ENCODE results near the gene ALDOC. TPM values are rescaled to one million over a fixed set of nuclear protein-coding genes. Genes with fewer than 3 reads are reported as not detected.

Gene ALDOC
- polyA plus RNA-seq, 10 donors = 0.92 to 5.1 (median 1.9) TPM

DNA sequence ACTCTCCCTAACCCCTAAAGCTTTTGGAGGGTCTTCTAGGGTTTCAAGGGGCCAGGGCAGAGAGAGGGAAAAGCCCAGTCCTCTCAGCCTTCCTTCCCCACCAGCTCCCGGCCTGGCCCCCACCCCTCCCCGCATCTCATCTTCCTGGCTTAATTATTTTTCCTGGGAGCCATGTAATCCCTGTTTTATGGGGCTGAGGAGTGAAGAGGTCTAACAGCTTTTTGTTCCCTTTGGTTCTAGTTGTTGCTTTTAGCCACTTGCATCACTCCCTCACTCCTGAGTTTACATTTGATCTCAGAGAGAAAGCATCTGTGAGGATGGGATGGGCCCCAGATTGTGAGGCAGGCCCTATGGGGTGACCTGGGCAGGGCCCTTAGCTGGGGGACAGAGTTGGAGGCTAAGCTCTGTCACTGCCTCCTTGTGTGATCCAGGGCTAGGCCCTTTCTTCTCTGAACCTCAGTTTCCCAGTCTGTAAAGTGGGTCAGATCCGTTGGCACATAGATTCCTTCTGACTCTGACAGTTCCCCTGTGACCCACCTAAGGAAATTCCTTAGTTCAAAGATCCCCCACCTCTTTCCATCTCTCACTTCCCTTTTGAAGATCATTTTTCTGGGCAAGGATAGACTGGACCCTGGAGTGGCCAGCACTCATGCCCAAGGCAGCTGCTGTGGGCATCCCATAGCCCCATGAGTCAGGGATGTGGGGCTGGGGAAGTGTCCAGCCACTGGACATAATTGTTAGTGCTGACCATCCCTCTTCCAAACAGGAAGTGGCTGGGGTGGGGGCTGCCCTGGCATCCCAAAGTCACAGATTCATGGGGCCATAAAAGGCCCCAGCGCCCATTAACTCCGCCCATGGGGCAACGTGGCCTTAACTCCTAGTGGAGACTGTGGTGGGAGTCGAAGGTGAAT is 44.4 kb downstream of the ALDOC start:
- no peak for DNase-seq

DNA sequence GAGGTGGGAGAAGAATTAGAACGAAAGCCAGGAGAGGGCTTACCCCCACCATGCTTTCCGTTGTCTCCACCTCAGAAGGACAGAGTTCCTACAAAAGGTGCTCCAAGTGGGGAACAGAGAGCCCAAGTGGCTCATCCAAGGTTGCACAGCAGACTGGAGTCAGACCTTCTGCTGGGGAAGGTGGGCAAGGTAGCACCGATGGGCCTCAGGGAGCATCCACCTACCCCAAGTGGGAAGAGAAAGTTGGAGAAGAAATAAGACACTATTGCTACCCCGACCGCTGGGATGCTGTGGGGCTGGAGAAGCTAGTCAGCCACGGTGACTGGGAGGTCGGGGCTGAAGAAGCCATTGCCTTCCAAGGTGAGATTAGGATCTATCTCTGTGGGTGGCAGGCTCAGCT is 45.8 kb downstream of the ALDOC start:
- no peak for DNase-seq

DNA sequence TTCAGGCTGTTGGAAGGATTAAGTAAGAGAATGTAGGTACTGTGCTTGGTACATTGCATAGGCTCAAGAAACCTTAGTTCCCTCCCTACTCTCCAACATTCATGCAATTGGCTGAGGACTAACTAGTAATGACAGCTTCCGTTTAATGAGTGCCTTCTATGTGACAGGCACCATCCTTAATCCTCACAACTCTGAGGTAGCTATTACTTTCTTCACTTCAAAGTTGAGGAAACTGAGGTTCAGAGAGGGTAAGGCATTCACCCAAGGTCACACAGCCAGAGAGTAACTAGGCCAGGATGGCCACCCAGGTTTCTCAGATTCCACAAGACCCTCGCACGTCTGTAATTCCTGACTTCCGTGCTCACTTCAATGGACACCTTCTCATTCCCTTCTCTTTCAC is 46.4 kb downstream of the ALDOC start:
- no peak for DNase-seq

DNA sequence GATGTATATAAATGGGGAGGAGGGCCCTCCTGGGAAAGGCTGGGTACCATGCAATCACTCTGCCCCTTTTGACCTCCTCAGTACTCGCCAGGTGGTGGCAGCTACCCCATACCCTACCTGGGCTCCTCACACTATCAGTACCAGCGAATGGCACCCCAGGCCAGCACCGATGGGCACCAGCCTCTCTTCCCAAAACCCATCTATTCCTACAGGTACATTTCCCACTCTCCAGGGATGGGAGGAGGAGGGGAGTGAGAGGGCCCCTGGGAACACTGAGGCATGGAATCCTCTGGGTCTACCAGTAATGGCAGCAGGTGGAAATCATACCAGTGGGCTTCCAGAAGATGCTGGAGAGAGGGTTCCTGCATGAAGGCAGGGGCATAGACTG is 47.7 kb downstream of the ALDOC start:
- DNase-seq = no peak

DNA sequence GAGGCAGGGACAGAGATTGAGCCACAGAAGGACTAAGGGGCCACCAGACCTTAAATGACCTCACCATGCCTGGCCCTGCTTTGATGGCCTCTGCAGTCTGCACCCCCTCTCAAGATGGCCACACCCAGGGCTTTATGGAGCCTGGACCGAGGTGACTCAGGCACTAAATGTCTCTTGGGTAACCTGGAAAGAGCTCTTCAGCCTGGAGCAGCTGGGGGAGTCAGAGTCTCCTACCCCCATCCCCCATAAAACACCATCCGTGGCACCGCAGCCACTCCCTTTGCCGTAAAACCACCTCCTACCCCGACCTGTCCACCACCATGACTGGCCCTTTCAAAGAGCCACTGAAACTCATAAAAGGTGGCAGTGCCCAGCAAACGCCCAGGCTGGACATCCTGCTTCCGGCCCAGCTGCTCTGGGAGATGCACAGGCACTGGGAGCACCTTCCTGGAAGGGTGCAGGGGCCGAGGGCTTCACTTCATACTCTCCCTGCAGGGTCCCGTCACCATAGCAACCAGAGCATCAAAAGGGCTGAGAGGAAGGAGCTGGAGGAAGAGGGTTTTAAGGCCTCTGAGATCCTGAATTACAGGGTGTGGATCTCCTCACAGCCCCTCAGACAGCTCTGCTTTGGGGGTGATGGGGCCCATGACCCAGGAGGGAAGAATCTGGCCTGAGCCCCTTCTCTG is 48.2 kb downstream of the ALDOC start:
- no peak for DNase-seq

DNA sequence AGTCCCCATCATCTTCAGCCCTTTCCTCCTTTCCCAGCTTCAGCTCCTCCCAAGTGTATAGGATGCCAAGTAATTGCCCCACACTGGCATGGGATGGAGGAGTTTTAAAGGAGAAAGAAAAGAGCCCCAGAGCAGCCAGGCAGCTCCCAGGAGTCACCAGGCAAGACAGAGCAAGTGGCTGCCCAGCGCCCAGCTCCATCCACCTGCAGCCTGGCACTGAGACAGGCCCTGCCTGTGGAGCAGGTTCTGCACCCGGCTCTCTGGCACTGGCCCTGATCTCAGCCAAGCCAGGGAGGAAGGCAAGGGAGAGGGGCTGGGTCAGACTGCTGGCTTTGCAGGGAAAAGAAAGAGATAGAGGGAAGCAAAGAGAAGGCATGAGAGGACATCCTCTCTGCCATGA is 48.8 kb downstream of the ALDOC start:
- DNase-seq = no peak

DNA sequence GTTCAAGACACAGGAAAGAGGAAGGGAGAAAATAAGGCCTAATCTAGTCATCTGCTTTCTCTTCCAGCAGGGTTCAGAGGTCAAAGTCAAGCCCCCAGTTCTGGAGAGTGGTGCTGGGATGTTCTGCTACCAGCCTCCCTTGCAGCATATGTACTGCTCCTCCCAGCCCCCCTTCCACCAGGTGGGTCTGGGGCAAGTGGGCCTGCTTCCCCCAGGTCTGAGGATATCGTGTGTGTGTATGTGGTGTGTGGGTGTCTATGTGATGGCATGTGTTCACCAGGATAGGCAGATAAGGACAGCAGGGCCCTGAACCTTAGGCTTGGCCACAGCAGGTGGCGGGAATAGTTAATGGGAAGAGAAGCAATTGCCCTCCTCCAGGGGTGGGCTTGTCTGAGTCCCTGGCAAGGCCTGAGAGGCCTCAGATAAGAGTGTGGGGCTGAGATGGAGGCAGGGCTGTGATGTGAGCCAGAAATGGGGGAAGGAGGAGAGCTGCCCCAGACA is 49.5 kb downstream of the ALDOC start:
- DNase-seq = no peak

DNA sequence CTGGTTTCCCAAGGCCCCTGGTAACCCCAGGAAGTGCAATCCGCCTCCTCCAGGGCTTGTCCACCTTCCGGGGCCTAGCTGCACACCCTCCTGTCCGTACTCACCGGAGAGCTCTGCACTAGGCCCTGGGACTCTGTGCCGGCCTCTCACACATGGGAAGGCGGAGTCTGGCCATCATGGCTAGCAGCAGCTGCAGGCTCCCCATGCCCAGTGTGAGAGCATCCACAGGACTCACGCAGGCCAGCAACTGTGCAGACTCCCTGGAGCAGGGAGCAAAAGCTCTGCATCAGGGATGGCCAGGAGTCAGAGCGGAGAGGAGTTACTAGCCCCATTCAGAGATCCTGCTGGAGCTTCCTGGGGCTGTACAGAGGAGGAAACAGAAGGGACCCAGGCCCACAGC is 50.3 kb downstream of the ALDOC start:
- no peak for DNase-seq

DNA sequence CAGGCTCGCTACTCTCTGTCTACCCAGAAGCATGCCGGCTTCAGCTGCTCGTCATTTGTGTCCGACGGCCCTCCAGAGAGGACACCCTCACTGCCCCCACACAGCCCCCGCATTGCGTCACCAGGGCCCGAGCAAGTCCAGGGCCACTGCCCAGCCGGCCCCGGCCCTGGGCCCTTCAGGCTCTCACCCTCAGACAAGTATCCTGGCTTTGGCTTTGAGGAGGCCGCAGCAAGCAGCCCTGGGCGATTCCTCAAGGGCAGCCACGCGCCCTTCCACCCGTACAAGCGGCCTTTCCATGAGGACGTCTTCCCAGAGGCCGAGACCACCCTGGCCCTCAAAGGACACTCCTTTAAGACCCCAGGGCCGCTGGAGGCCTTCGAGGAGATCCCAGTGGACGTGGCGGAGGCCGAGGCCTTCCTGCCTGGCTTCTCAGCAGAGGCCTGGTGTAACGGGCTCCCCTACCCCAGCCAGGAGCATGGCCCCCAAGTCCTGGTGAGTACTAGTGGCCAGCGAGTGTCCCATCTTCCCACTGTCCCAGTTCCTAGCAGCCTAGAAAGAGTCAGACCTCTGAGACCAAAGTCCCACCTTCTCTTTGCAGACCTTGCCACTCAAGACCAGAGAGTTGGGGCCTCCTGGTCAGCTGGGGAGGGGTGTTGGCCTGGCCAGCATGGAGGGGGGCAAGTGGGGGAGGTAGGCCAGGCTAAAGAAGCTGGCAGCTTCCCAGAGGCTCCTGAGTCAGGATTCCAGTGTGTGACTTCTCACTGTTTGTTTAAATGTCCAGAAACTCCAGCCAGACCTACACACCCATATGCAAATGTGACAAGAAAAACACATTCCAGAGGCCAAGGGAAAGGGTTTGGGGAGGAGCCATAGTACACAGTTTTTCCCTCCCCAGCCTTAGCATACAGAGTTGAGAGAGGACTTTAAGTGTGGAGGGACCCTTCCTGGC is 51.9 kb downstream of the ALDOC start:
- no peak for DNase-seq

DNA sequence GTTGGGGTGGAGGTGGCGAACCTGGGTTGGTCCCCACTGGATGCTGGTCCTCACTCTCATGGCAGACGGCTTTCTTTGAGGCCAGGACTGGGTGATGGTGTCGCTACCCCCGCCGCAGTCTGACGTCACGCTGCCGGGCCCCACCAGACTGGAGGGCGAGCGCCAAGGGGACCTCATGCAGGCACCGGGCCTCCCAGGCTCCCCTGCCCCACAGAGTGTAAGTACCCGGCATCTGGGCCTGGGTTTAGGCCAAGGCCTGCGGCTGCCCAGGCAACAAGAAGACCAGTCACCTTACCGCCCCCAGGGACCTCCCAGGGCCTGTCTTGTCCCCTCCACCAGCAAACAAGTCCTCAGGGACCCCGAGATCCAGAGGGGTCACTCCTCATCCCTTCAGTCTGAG is 52.8 kb downstream of the ALDOC start:
- DNase-seq = no peak

DNA sequence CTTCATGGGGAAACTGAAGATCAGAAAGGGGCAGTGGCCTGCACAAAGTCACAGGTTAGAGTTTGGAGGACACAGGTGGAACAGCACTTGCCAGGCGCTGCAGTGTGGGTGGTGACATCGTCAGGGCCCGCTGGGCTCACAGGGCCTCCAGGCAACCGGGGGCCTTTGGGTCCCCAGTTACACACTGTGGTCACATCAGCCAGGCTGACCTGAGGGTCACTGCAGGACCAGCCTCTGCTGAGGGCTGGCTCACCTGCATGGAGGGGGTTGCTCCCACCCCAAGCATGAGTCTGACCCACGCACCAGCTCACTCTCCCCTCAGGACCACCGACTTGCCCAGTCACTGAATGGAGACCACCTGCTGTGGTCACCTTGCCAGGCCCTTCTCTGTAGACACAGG is 53.5 kb downstream of the ALDOC start:
- DNase-seq = no peak

Other genes with a start within 250 kb of the ALDOC start
- 10 to 100 TPM; 28.0 to 42.7 (median 32.9) TPM for gene IFT20, start 241.4 kb downstream of the ALDOC start, polyA plus RNA-seq (ENCODE audit: insufficient read length in 10 of 10)
- gene TNFAIP1, start 241.1 kb downstream of the ALDOC start, polyA plus RNA-seq (ENCODE audit: insufficient read length in 10 of 10) = 10 to 100 TPM; 29.7 to 37.1 (median 33.2) TPM
- 10 to 100 TPM; 56.1 to 63.1 (median 58.0) TPM for gene POLDIP2, start 219.4 kb downstream of the ALDOC start, polyA plus RNA-seq (ENCODE audit: insufficient read length in 10 of 10)
- not detected for gene SEBOX, start 211.7 kb downstream of the ALDOC start, polyA plus RNA-seq (ENCODE audit: insufficient read length in 10 of 10)
- 1 to 10 TPM in 1 of 10 donors, under 1 TPM in 9; 0.17 to 2.7 (median 0.46) TPM for gene VTN, start 206.6 kb downstream of the ALDOC start, polyA plus RNA-seq (ENCODE audit: insufficient read length in 10 of 10)
- gene SARM1, start 205.2 kb downstream of the ALDOC start, polyA plus RNA-seq (ENCODE audit: insufficient read length in 10 of 10) = 1 to 10 TPM; 4.8 to 8.5 (median 5.8) TPM
- 1 to 10 TPM; 6.1 to 9.6 (median 8.3) TPM for gene SLC46A1, start 170.7 kb downstream of the ALDOC start, polyA plus RNA-seq (ENCODE audit: insufficient read length in 10 of 10)
- gene SLC13A2, start 103.3 kb downstream of the ALDOC start, polyA plus RNA-seq (ENCODE audit: insufficient read length in 10 of 10) = not detected
- 1 to 10 TPM in 2 of 10 donors, not detected in 8; 2.5 to 3.0 TPM for gene FOXN1, start 70.5 kb downstream of the ALDOC start, polyA plus RNA-seq (ENCODE audit: insufficient read length in 10 of 10)
- gene UNC119, start 24.3 kb downstream of the ALDOC start, polyA plus RNA-seq (ENCODE audit: insufficient read length in 10 of 10) = 10 to 100 TPM; 10.8 to 19.5 (median 13.1) TPM
- 10 to 100 TPM; 39.9 to 52.0 (median 44.3) TPM for gene PIGS, start 5.4 kb downstream of the ALDOC start, polyA plus RNA-seq (ENCODE audit: insufficient read length in 10 of 10)
- gene SPAG5, start 22.1 kb upstream of the ALDOC start, polyA plus RNA-seq (ENCODE audit: insufficient read length in 10 of 10) = 10 to 100 TPM; 17.8 to 34.4 (median 23.2) TPM
- gene RSKR, start 37.3 kb upstream of the ALDOC start, polyA plus RNA-seq (ENCODE audit: insufficient read length in 10 of 10) = 10 to 100 TPM in 6 of 10 donors, 1 to 10 TPM in 4; 7.0 to 25.1 (median 12.3) TPM
- gene BLTP2, start 68.3 kb upstream of the ALDOC start, polyA plus RNA-seq (ENCODE audit: insufficient read length in 10 of 10) = 10 to 100 TPM; 46.8 to 61.9 (median 56.0) TPM
- gene SDF2, start 85.0 kb upstream of the ALDOC start, polyA plus RNA-seq (ENCODE audit: insufficient read length in 10 of 10) = 10 to 100 TPM; 31.3 to 48.9 (median 39.7) TPM
- 10 to 100 TPM; 36.8 to 47.7 (median 41.7) TPM for gene SUPT6H, start 85.3 kb upstream of the ALDOC start, polyA plus RNA-seq (ENCODE audit: insufficient read length in 10 of 10)
- gene PROCA1, start 135.0 kb upstream of the ALDOC start, polyA plus RNA-seq (ENCODE audit: insufficient read length in 10 of 10) = 1 to 10 TPM; 1.7 to 5.3 (median 2.6) TPM
- 100 to 1,000 TPM in 1 of 10 donors, 10 to 100 TPM in 9; 53.1 to 117 (median 77.2) TPM for gene RAB34, start 141.0 kb upstream of the ALDOC start, polyA plus RNA-seq (ENCODE audit: insufficient read length in 10 of 10)
- 1,000 to 10,000 TPM; 1,123 to 1,773 (median 1,454) TPM for gene RPL23A, start 143.1 kb upstream of the ALDOC start, polyA plus RNA-seq (ENCODE audit: insufficient read length in 10 of 10)
- 1 to 10 TPM; 2.3 to 6.0 (median 4.1) TPM for gene TLCD1, start 149.3 kb upstream of the ALDOC start, polyA plus RNA-seq (ENCODE audit: insufficient read length in 10 of 10)
- 1 to 10 TPM; 1.3 to 4.2 (median 2.7) TPM for gene NEK8, start 151.9 kb upstream of the ALDOC start, polyA plus RNA-seq (ENCODE audit: insufficient read length in 10 of 10)
- 10 to 100 TPM; 40.0 to 73.0 (median 52.8) TPM for gene TRAF4, start 167.1 kb upstream of the ALDOC start, polyA plus RNA-seq (ENCODE audit: insufficient read length in 10 of 10)

All from muscle of back (tissue), 11 donors.